ENCODE measurements around the gene GPC5.

Gene GPC5

GRCh38 chr13:92553470-92554114, 1155.2 kb downstream of the GPC5 start:
- no peak for DNase-seq (ENCODE audit: low spot score)

GRCh38 chr13:92560883-92561282, 1162.5 kb downstream of the GPC5 start:
- DNase-seq (ENCODE audit: low spot score): no peak

- DNase-seq (ENCODE audit: low spot score): no peak
Observed at GRCh38 chr13:92564942-92565341, 1166.5 kb downstream of the GPC5 start.

- DNase-seq (ENCODE audit: low spot score): no peak
Observed at GRCh38 chr13:92566767-92567166, 1168.3 kb downstream of the GPC5 start.

GRCh38 chr13:92572190-92572589, 1173.8 kb downstream of the GPC5 start:
- no peak for DNase-seq (ENCODE audit: low spot score)

GRCh38 chr13:92573467-92574057, 1175.1 kb downstream of the GPC5 start:
- DNase-seq (ENCODE audit: low spot score): no peak

- DNase-seq (ENCODE audit: low spot score): no peak
Observed at GRCh38 chr13:92574499-92574898, 1176.1 kb downstream of the GPC5 start.

GRCh38 chr13:92575777-92576176, 1177.4 kb downstream of the GPC5 start:
- DNase-seq (ENCODE audit: low spot score): no peak

- no peak for DNase-seq (ENCODE audit: low spot score)
Observed at GRCh38 chr13:92578358-92578757, 1179.9 kb downstream of the GPC5 start.

- DNase-seq (ENCODE audit: low spot score): no peak
Observed at GRCh38 chr13:92589955-92590354, 1191.5 kb downstream of the GPC5 start.

GRCh38 chr13:92590503-92590908, 1192.1 kb downstream of the GPC5 start:
- no peak for DNase-seq (ENCODE audit: low spot score)

GRCh38 chr13:92591117-92591516, 1192.7 kb downstream of the GPC5 start:
- DNase-seq (ENCODE audit: low spot score): no peak

- no peak for DNase-seq (ENCODE audit: low spot score)
Observed at GRCh38 chr13:92592757-92593156, 1194.3 kb downstream of the GPC5 start.

- DNase-seq (ENCODE audit: low spot score): no peak
Observed at GRCh38 chr13:92602560-92602959, 1204.1 kb downstream of the GPC5 start.

GRCh38 chr13:92609376-92609775, 1211.0 kb downstream of the GPC5 start:
- no peak for DNase-seq (ENCODE audit: low spot score)

GRCh38 chr13:92612892-92613291, 1214.5 kb downstream of the GPC5 start:
- DNase-seq (ENCODE audit: low spot score): no peak

- DNase-seq (ENCODE audit: low spot score): no peak
Observed at GRCh38 chr13:92613921-92614320, 1215.5 kb downstream of the GPC5 start.

- DNase-seq (ENCODE audit: low spot score): no peak
Observed at GRCh38 chr13:92621985-92622384, 1223.6 kb downstream of the GPC5 start.

- no peak for DNase-seq (ENCODE audit: low spot score)
Observed at GRCh38 chr13:92622905-92623304, 1224.5 kb downstream of the GPC5 start.

GRCh38 chr13:92626274-92626673, 1227.9 kb downstream of the GPC5 start:
- DNase-seq (ENCODE audit: low spot score): no peak

GRCh38 chr13:92640936-92641335, 1242.5 kb downstream of the GPC5 start:
- DNase-seq (ENCODE audit: low spot score): no peak

- no peak for DNase-seq (ENCODE audit: low spot score)
Observed at GRCh38 chr13:92649140-92649813, 1250.9 kb downstream of the GPC5 start.

- no peak for DNase-seq (ENCODE audit: low spot score)
Observed at GRCh38 chr13:92656103-92656502, 1257.7 kb downstream of the GPC5 start.

GRCh38 chr13:92656648-92657047, 1258.2 kb downstream of the GPC5 start:
- DNase-seq (ENCODE audit: low spot score): no peak

All from LoVo (cell line).